ENCODE results near the gene EIF1. TPM values are rescaled to one million over a fixed set of nuclear protein-coding genes. Genes with fewer than 3 reads are reported as not detected.

Gene EIF1
- total RNA-seq, 1 donor, result 85.5 TPM

GRCh38 chr17:41711669-41712400, 23.1 kb downstream of the EIF1 start, which contains the start of gene GAST:
GAST (plus strand) TSS chr17:41712331; CDS start chr17:41715437, 3,106 bp downstream.
- TF ChIP-seq CTCF (IDR thresholded peaks at IDR 0.05; ENCODE audit: insufficient read depth, low read depth, low read length), result no peak
- H3K4me3 ChIP-seq (ENCODE audit: low read depth, low read length), result no peak within 1 kb of the TSS
- no peak for DNase-seq (ENCODE audit: low read depth)

GRCh38 chr17:41717408-41718286, 29.0 kb downstream of the EIF1 start:
- H3K4me3 ChIP-seq (ENCODE audit: low read depth, low read length), result no peak overlapping the region
- peak; percentile 85 for DNase-seq (ENCODE audit: low read depth)
- TF ChIP-seq CTCF (IDR thresholded peaks at IDR 0.05; ENCODE audit: insufficient read depth, low read depth, low read length), result no peak

- TF ChIP-seq CTCF (IDR thresholded peaks at IDR 0.05; ENCODE audit: insufficient read depth, low read depth, low read length), result no peak
- H3K4me3 ChIP-seq (ENCODE audit: low read depth, low read length), result no peak overlapping the region
- no peak for DNase-seq (ENCODE audit: low read depth)
Observed at GRCh38 chr17:41718287-41718645, 29.6 kb downstream of the EIF1 start.

GRCh38 chr17:41722231-41722630, 33.5 kb downstream of the EIF1 start:
- no peak for TF ChIP-seq CTCF (IDR thresholded peaks at IDR 0.05; ENCODE audit: insufficient read depth, low read depth, low read length)
- H3K4me3 ChIP-seq (ENCODE audit: low read depth, low read length), result no peak overlapping the region
- DNase-seq (ENCODE audit: low read depth), result no peak

GRCh38 chr17:41723801-41724475, 35.3 kb downstream of the EIF1 start:
- H3K4me3 ChIP-seq (ENCODE audit: low read depth, low read length), result no peak overlapping the region
- no peak for DNase-seq (ENCODE audit: low read depth)
- no peak for TF ChIP-seq CTCF (IDR thresholded peaks at IDR 0.05; ENCODE audit: insufficient read depth, low read depth, low read length)

GRCh38 chr17:41724476-41725050, 35.9 kb downstream of the EIF1 start:
- DNase-seq (ENCODE audit: low read depth), result no peak
- no peak for TF ChIP-seq CTCF (IDR thresholded peaks at IDR 0.05; ENCODE audit: insufficient read depth, low read depth, low read length)
- no peak overlapping the region for H3K4me3 ChIP-seq (ENCODE audit: low read depth, low read length)
